IMR-90 (cell line): ENCODE results near the gene SLC4A5. TPM values are rescaled to one million over a fixed set of nuclear protein-coding genes. Genes with fewer than 3 reads are reported as not detected.

ENCODE experiments used
- ATAC-seq: fragments of 200-7000 bp; cut with Tn5 transposase; 2 replicates; pipeline ENCODE4 v1.9.1; 2020; ENCODE audit warnings: low read depth, mild to moderate bottlenecking, moderate library complexity
- BruUV-seq: library from RNA; stranded (reverse); fragments of 400-500 nt; replicated peaks from 2 replicates; lab custom pipeline; 2021; lab: Mats Ljungman, UMichigan
- CTCF ChIA-PET: fragments of 300-600 bp; formaldehyde crosslinking; extraction: SDS; loops from one replicate; lab custom pipeline; 2021; ENCODE audit warnings: antibody characterized with exemption; lab: Yijun Ruan, JAX
- POLR2A ChIA-PET: fragments of 300-600 bp; sonication (Branson Sonifier 250); formaldehyde crosslinking; loops from one replicate; lab custom pipeline; 2022; ENCODE audit warnings: antibody characterized with exemption; ENCODE audit not compliant: unreplicated experiment; lab: Charles Lee
- DNase-seq: peaks from one replicate; pipeline ENCODE4 v3.0.0; 2013
- H2AFZ ChIP-seq: replicated peaks from 2 replicates; pipeline ENCODE3; 2013; ENCODE audit warnings: low read length, mild to moderate bottlenecking; ENCODE audit not compliant: poor library complexity
- H2AK5ac ChIP-seq: 2 replicates; pipeline ENCODE4 v1.6.1; 2013; ENCODE audit warnings: low read depth, low read length, inconsistent platforms
- H2AK9ac ChIP-seq: replicated peaks from 2 replicates; pipeline ENCODE3; 2013; ENCODE audit warnings: mild to moderate bottlenecking, low read depth, low read length, moderate library complexity; ENCODE audit not compliant: poor library complexity
- H2BK120ac ChIP-seq: 2 replicates; pipeline ENCODE4 v1.6.1; 2013; ENCODE audit warnings: low read depth, low read length, inconsistent platforms
- H2BK15ac ChIP-seq: 3 replicates; pipeline ENCODE4 v1.6.1; 2013; ENCODE audit warnings: low read depth, low read length, inconsistent platforms
- H2BK20ac ChIP-seq: 2 replicates; pipeline ENCODE4 v1.6.1; 2013; ENCODE audit warnings: low read depth, mild to moderate bottlenecking, inconsistent platforms, low read length, moderate library complexity
- H2BK5ac ChIP-seq: 2 replicates; pipeline ENCODE4 v1.6.1; 2013; ENCODE audit warnings: mild to moderate bottlenecking, low read depth, low read length, inconsistent platforms; ENCODE audit not compliant: poor library complexity, severe bottlenecking
- H3K14ac ChIP-seq: replicated peaks from 2 replicates; pipeline ENCODE4 v1.6.1; 2013; ENCODE audit warnings: low read depth, low read length, inconsistent platforms
- H3K18ac ChIP-seq: 2 replicates; pipeline ENCODE4 v1.6.1; 2013; ENCODE audit warnings: low read depth, low read length, control low read depth
- H3K23ac ChIP-seq: 2 replicates; pipeline ENCODE4 v1.6.1; 2013; ENCODE audit warnings: low read depth, low read length, inconsistent platforms
- H3K27ac ChIP-seq: 2 replicates; pipeline ENCODE4 v1.5.1; 2013; ENCODE audit warnings: mild to moderate bottlenecking, control low read depth, low read length; ENCODE audit not compliant: insufficient read depth
- H3K27me3 ChIP-seq: 2 replicates; pipeline ENCODE4 v1.6.1; 2013; ENCODE audit warnings: low read length; ENCODE audit not compliant: control insufficient read depth, insufficient read depth
- H3K36me3 ChIP-seq: 2 replicates; pipeline ENCODE4 v1.6.1; 2013; ENCODE audit warnings: low read length, mixed read lengths; ENCODE audit not compliant: control insufficient read depth, insufficient read depth
- H3K4ac ChIP-seq: 2 replicates; pipeline ENCODE4 v1.6.1; 2013; ENCODE audit warnings: low read depth, low read length, inconsistent platforms
- H3K4me1 ChIP-seq: 2 replicates; pipeline ENCODE4 v1.6.1; 2013; ENCODE audit warnings: low read length, mixed read lengths; ENCODE audit not compliant: control insufficient read depth, insufficient read depth
- H3K4me2 ChIP-seq: 2 replicates; pipeline ENCODE4 v1.6.1; 2013; ENCODE audit warnings: low read depth, mild to moderate bottlenecking, control low read depth, low read length, moderate library complexity
- H3K4me3 ChIP-seq: 2 replicates; pipeline ENCODE4 v1.5.1; 2013; ENCODE audit warnings: low read depth, mild to moderate bottlenecking, control low read depth, low read length, moderate library complexity; ENCODE audit not compliant: insufficient read depth
- H3K56ac ChIP-seq: 2 replicates; pipeline ENCODE4 v1.6.1; 2013; ENCODE audit warnings: low read length, inconsistent platforms; ENCODE audit not compliant: insufficient read depth; ENCODE audit errors: extremely low read depth
- H3K79me1 ChIP-seq, 2 experiments: 2 replicates each; pipeline ENCODE4 v1.6.1; 2013; ENCODE audit warnings: low read length in 2 of 2, inconsistent platforms in 1 of 2, low read depth in 1 of 2
- H3K9ac ChIP-seq: 2 replicates; pipeline ENCODE4 v1.6.1; 2013; ENCODE audit warnings: low read depth, low read length, control low read depth
- H3K9me1 ChIP-seq: 2 replicates; pipeline ENCODE4 v1.6.1; 2013; ENCODE audit warnings: low read length, inconsistent platforms; ENCODE audit not compliant: insufficient read depth
- H3K9me3 ChIP-seq: 2 replicates; pipeline ENCODE4 v1.6.1; 2013; ENCODE audit warnings: low read length; ENCODE audit not compliant: control insufficient read depth, insufficient read depth
- H4K20me1 ChIP-seq: 2 replicates; pipeline ENCODE4 v1.6.1; 2013; ENCODE audit warnings: low read length, inconsistent platforms; ENCODE audit not compliant: insufficient read depth
- H4K5ac ChIP-seq: 2 replicates; pipeline ENCODE4 v1.6.1; 2013; ENCODE audit warnings: mild to moderate bottlenecking, low read depth, low read length, control low read depth
- H4K8ac ChIP-seq, 2 experiments: 2 replicates each; pipeline ENCODE4 v1.6.1; 2013; ENCODE audit warnings: low read depth in 2 of 2, low read length in 2 of 2, control low read depth in 1 of 2, inconsistent platforms in 1 of 2
- H4K91ac ChIP-seq: 2 replicates; pipeline ENCODE4 v1.6.1; 2013; ENCODE audit warnings: low read depth, low read length, inconsistent platforms; ENCODE audit not compliant: insufficient read depth
- CHD1 ChIP-seq: IDR thresholded peaks from 2 replicates; pipeline ENCODE4 v1.6.1; 2012; ENCODE audit warnings: low read depth, low read length, improper control_type of control experiment
- MAFK ChIP-seq: IDR thresholded peaks from 2 replicates; pipeline ENCODE4 v1.6.1; 2012; ENCODE audit warnings: low read depth, low read length, improper control_type of control experiment
- NFE2L2 ChIP-seq: fragments of 150-350 bp; IDR thresholded peaks from 2 replicates; pipeline ENCODE4 v1.6.1; 2016; ENCODE audit warnings: low read depth, mild to moderate bottlenecking, low read length
- RCOR1 ChIP-seq: IDR thresholded peaks from 2 replicates; pipeline ENCODE4 v1.6.1; 2012; ENCODE audit warnings: mild to moderate bottlenecking, low read length, improper control_type of control experiment; ENCODE audit not compliant: insufficient replicate concordance
- SMC3 ChIP-seq: fragments of 150-350 bp; IDR thresholded peaks from 2 replicates; pipeline ENCODE4 v1.6.1; 2016; ENCODE audit warnings: low read depth, mild to moderate bottlenecking, antibody characterized with exemption, low read length, moderate library complexity
- USF2 ChIP-seq: fragments of 150-350 bp; IDR thresholded peaks from 2 replicates; pipeline ENCODE4 v1.6.1; 2017; ENCODE audit warnings: mild to moderate bottlenecking, antibody characterized with exemption, low read length, low read depth
- WGBS, 2 experiments: methylation state at CpG; one replicate each; pipeline versions ENCODE4 v1.1.5 to v1.1.7; 2013; ENCODE audit warnings: missing lambda C conversion rate in 2 of 2; ENCODE audit not compliant: insufficient read length in 1 of 2; ENCODE audit errors: extremely low coverage in 2 of 2; 5-methylcytosine and 5-hydroxymethylcytosine counted together
- dilution Hi-C: fragments of 300-500 bp; cut with HindIII; formaldehyde crosslinking; loops from one replicate; pipeline ENCODE4 v1.14.3; 2018; ENCODE audit warnings: low sequenced_read_pairs; ENCODE audit not compliant: unreplicated experiment
- in situ Hi-C: fragments of 300-500 bp; cut with MboI; formaldehyde crosslinking; loops from 3 replicates; pipeline ENCODE4 v1.14.3; 2019; ENCODE audit warnings: low sequenced_read_pairs, inconsistent platforms, mixed read lengths
- intact Hi-C: fragments of 100-400 bp; cut with micrococcal nuclease; formaldehyde crosslinking; loops from 2 replicates; pipeline ENCODE4 v1.10.0; 2022
- polyA plus RNA-seq, 3 experiments: library from polyadenylated mRNA; depleted of rRNA; stranded (reverse); fragments of >200 nt; gene quantifications; 2 replicates each; pipeline ENCODE4 v1.2.3, GENCODE V29; 2012; ENCODE audit warnings: low replicate concordance in 1 of 3
- total RNA-seq: library from RNA; depleted of rRNA; stranded (reverse); fragments of >200 nt; gene quantifications from 2 replicates; pipeline ENCODE4 v1.2.3, GENCODE V29; 2012

The SLC4A5 gene
- total and polyA plus RNA-seq, 2 of the 4 experiments (the other 2 are of a cell fraction): 0.18 to 0.22 TPM

- Histone ChIP-seq H3K9me1 (peaks cover 3% of the 10 kb centered on the region; the same call in 1 of the 2 replicates), H4K5ac (no peak overlapping the region), H3K9ac (no peak overlapping the region), H2BK20ac (no peak overlapping the region), H4K91ac (no peak overlapping the region), H2BK5ac (no peak overlapping the region), H3K56ac (no peak overlapping the region), H3K9me3 (no peaks in the 10 kb centered on the region), H3K23ac (no peak overlapping the region), H3K27me3 (no peaks in the 10 kb centered on the region), H2BK15ac (no peak overlapping the region), H2AFZ (no peak overlapping the region), H3K27ac (no peak overlapping the region), H3K14ac (no peak overlapping the region), H2AK9ac (no peak overlapping the region), H3K18ac (no peak overlapping the region), H3K4me2 (no peak overlapping the region), H3K36me3 (peaks cover 68% of the 10 kb centered on the region), H2BK120ac (no peak overlapping the region), H4K20me1 (peaks cover 26% of the 10 kb centered on the region), H4K8ac (no peak overlapping the region), H3K4ac (no peak overlapping the region), H3K79me1 (peaks cover 8 to 26% of the 10 kb centered on the region in 2 experiments), H3K4me1 (peaks cover 2% of the 10 kb centered on the region; the same call in 1 of the 2 replicates), H2AK5ac (no peak overlapping the region), H3K4me3 (no peak overlapping the region)
- ChIA-PET POLR2A (no interaction called here), CTCF (no interaction called here)
- BruUV-seq: no TSS peak
- intact Hi-C loops (no loop called here), dilution Hi-C loops (no loop called here), in situ Hi-C loops (no loop called here)
- 100% methylated on average over 2 of the region's 7 CpGs; no CpG with 5 or more reads in 1 of the 2 experiments for WGBS, 2 experiments
- DNase-seq (no peak), ATAC-seq (no peak)
- TF ChIP-seq MAFK (no peak), SMC3 (no peak), USF2 (no peak), CHD1 (no peak), NFE2L2 (no peak), RCOR1 (no peak)
Observed at GRCh38 chr2:74369976-74370375, 26.8 kb upstream of the SLC4A5 start.
